Measurements from ENCODE around the gene BCAM. TPM values are rescaled to one million over a fixed set of nuclear protein-coding genes. Genes with fewer than 3 reads are reported as not detected.

BCAM gene
- polyA plus RNA-seq, 3 donors, result 0.09 TPM; not detected in 2

DNA sequence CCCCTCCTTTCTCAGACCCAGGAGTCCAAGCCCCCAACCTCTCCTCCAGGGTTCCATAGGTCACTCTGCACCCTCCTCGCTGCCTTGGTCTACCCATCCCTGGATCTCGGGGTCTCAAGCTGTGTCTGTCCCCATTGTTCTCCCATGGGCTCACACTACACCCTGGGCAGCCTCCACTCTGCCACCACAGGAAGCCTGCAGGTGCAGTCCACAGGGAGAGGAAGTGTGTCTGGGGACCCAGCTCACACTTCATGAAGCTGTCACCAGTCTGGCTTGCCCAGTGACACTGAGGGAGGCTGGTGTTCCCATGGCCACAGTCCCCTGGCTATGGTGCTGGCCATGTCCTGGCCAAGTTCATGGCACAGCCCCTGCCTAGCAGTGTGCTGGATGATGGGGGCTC lies 42.5 kb downstream of the BCAM start:
- Mint-ChIP-seq H3K36me3 (peaks cover 8 to 11% of the 10 kb centered on the region in 2 donors), H3K9me3 (peaks cover 0 to 3% (median 0%) of the 10 kb centered on the region in 7 donors), H3K4me3 (no peak overlapping the region), H3K4me1 (peaks cover 46% of the 10 kb centered on the region), H3K27ac (peak overlapping the region in 1 of 7 donors; percentile 32), H3K27me3 (ENCODE audit: low read depth in 3 of 3) (peaks cover 16 to 31% (median 25%) of the 10 kb centered on the region in 3 donors)
- Histone ChIP-seq H3K27ac (ENCODE audit: low read depth in 1 of 2, low read length in 2 of 2) (no peak overlapping the region), H4K20me1 (ENCODE audit: insufficient read depth, low read length) (peaks cover 38% of the 10 kb centered on the region), H3K36me3 (replicated peaks in 1 of 2; ENCODE audit: control insufficient read depth in 1 of 2, insufficient read depth in 2 of 2, low read length in 2 of 2) (no peaks in the 10 kb centered on the region), H3K4me1 (ENCODE audit: control insufficient read depth in 1 of 2, insufficient read depth in 2 of 2, low read length in 2 of 2) (peaks cover 39% of the 10 kb centered on the region in 2 donors), H3K9me3 (replicated peaks in 1 of 2; ENCODE audit: control insufficient read depth in 1 of 2, insufficient read depth in 1 of 2, low read length in 2 of 2) (no peaks in the 10 kb centered on the region), H3K79me2 (ENCODE audit: insufficient read depth, low read length) (no peaks in the 10 kb centered on the region), H3K27me3 (ENCODE audit: control insufficient read depth in 2 of 2, insufficient read depth in 2 of 2, low read length in 2 of 2) (peaks cover 0 to 3% of the 10 kb centered on the region in 2 donors), H3K4me3 (replicated peaks in 1 of 3; ENCODE audit: low read depth in 2 of 3, low read length in 3 of 3) (no peak overlapping the region), H2AFZ (ENCODE audit: insufficient read depth, low read depth, low read length, poor library complexity, severe bottlenecking) (no peak overlapping the region), H3K4me2 (replicated peaks; ENCODE audit: extremely low read depth, low read length, poor library complexity, severe bottlenecking) (no peak overlapping the region), H3K9ac (ENCODE audit: insufficient read depth, low read length, poor library complexity, severe bottlenecking) (no peak overlapping the region)
- WGBS (ENCODE audit: insufficient coverage), result 0% methylated on average over 1 of the region's 2 CpGs
- TF ChIP-seq, protein P1, sequence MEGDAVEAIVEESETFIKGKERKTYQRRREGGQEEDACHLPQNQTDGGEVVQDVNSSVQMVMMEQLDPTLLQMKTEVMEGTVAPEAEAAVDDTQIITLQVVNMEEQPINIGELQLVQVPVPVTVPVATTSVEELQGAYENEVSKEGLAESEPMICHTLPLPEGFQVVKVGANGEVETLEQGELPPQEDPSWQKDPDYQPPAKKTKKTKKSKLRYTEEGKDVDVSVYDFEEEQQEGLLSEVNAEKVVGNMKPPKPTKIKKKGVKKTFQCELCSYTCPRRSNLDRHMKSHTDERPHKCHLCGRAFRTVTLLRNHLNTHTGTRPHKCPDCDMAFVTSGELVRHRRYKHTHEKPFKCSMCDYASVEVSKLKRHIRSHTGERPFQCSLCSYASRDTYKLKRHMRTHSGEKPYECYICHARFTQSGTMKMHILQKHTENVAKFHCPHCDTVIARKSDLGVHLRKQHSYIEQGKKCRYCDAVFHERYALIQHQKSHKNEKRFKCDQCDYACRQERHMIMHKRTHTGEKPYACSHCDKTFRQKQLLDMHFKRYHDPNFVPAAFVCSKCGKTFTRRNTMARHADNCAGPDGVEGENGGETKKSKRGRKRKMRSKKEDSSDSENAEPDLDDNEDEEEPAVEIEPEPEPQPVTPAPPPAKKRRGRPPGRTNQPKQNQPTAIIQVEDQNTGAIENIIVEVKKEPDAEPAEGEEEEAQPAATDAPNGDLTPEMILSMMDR (IDR thresholded peaks at IDR 0.05), result no peak
- DNase-seq, result no peak
- intact Hi-C loops (cut with micrococcal nuclease), result no loop called here

DNA sequence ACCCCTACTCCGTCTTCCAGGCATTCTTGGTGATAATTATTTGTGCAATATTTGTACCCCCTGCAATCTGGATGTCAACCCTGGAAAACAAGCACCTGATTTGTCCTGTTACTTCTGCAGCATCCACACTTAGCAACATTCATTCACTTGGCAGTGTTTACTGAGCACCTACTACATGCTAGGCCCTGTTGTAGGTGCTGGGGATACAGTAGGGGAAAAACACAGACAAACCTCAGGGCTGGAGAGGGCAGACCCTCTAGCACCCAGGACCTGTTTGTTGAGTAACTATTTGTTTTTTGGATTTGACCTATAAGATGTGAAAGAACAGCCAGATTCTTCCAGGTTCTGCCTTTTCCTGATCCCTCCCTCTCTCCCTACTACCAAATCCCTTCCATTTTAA lies 46.7 kb downstream of the BCAM start:
- no peak overlapping the region for H3K27ac ChIP-seq (ENCODE audit: low read depth in 1 of 2, low read length in 2 of 2)
- H3K36me3 Mint-ChIP-seq, result peaks cover 1 to 21% of the 10 kb centered on the region in 2 donors
- peaks cover 4% of the 10 kb centered on the region for H4K20me1 ChIP-seq (ENCODE audit: insufficient read depth, low read length)

More for the DNA sequence above, 46.7 kb downstream of the BCAM start:
- H3K9me3 ChIP-seq (replicated peaks in 1 of 2; ENCODE audit: control insufficient read depth in 1 of 2, insufficient read depth in 1 of 2, low read length in 2 of 2), result no peaks in the 10 kb centered on the region
- intact Hi-C loops (cut with micrococcal nuclease), result no loop called here
- H3K4me3 ChIP-seq (replicated peaks in 1 of 3; ENCODE audit: low read depth in 2 of 3, low read length in 3 of 3), result no peak overlapping the region
- H3K9ac ChIP-seq (ENCODE audit: insufficient read depth, low read length, poor library complexity, severe bottlenecking), result no peak overlapping the region
- no peaks in the 10 kb centered on the region for H3K36me3 ChIP-seq (replicated peaks in 1 of 2; ENCODE audit: control insufficient read depth in 1 of 2, insufficient read depth in 2 of 2, low read length in 2 of 2)
- H3K4me2 ChIP-seq (replicated peaks; ENCODE audit: extremely low read depth, low read length, poor library complexity, severe bottlenecking), result no peak overlapping the region
- Mint-ChIP-seq H3K9me3 (no peaks in the 10 kb centered on the region), H3K27ac (no peak overlapping the region), H3K27me3 (ENCODE audit: low read depth in 3 of 3) (peaks cover 1 to 10% (median 2%) of the 10 kb centered on the region in 3 donors), H3K4me3 (no peak overlapping the region), H3K4me1 (peaks cover 28% of the 10 kb centered on the region)
- DNase-seq, result no peak
- no CpG with 5 or more reads among the region's 1 CpG for WGBS (ENCODE audit: insufficient coverage)
- H3K79me2 ChIP-seq (ENCODE audit: insufficient read depth, low read length), result no peaks in the 10 kb centered on the region
- H3K4me1 ChIP-seq (ENCODE audit: control insufficient read depth in 1 of 2, insufficient read depth in 2 of 2, low read length in 2 of 2), result peaks cover 19% of the 10 kb centered on the region in 2 donors
- H2AFZ ChIP-seq (ENCODE audit: insufficient read depth, low read depth, low read length, poor library complexity, severe bottlenecking), result no peak overlapping the region
- no peaks in the 10 kb centered on the region for H3K27me3 ChIP-seq (ENCODE audit: control insufficient read depth in 2 of 2, insufficient read depth in 2 of 2, low read length in 2 of 2)
- TF ChIP-seq, protein P1 (IDR thresholded peaks at IDR 0.05), result no peak
